Lower lobe of right lung (tissue), 2 donors: ENCODE data around the gene RNF14. TPM values are rescaled to one million over a fixed set of nuclear protein-coding genes. Genes with fewer than 3 reads are reported as not detected.

Experiments used
- ATAC-seq, 2 donors: fragments of 200-7000 bp; cut with Tn5 transposase; one replicate each; pipeline ENCODE4 v1.9.1; 2020 to 2022; ENCODE audit warnings: mild to moderate bottlenecking in 2 of 2, moderate library complexity in 2 of 2
- DNase-seq: peaks from one replicate; pipeline ENCODE4 v3.0.0-alpha.2; 2020
- H3K27ac ChIP-seq: fragments of 200-600 bp; one replicate; pipeline ENCODE4 v1.8.0; 2022
- H3K27me3 ChIP-seq: fragments of 200-600 bp; one replicate; pipeline ENCODE4 v1.8.0; 2022; ENCODE audit warnings: low read depth
- H3K36me3 ChIP-seq: fragments of 200-600 bp; one replicate; pipeline ENCODE4 v1.8.0; 2022; ENCODE audit warnings: mild to moderate bottlenecking
- H3K4me1 ChIP-seq: fragments of 200-600 bp; one replicate; pipeline ENCODE4 v1.8.0; 2022
- H3K4me3 ChIP-seq: fragments of 200-600 bp; one replicate; pipeline ENCODE4 v1.8.0; 2022; ENCODE audit warnings: mild to moderate bottlenecking
- H3K9me3 ChIP-seq: fragments of 200-600 bp; one replicate; pipeline ENCODE4 v1.8.0; 2022
- intact Hi-C: fragments of 100-400 bp; cut with DNase I; formaldehyde crosslinking; loops from one replicate; pipeline ENCODE4 v1.11.0; 2022
- total RNA-seq: library from RNA; stranded (reverse); fragmentation: NEBNext Ultra II Directional; extraction: Animal tissue kit (Norgen Biotek cat#: 25700); gene quantifications from one replicate; pipeline ENCODE4 v1.2.1, GENCODE V29; 2021
- TF ChIP-seq, protein P1 (sequence below): fragments of 200-600 bp; IDR thresholded peaks from one replicate; pipeline ENCODE4 v1.8.0; 2022; ENCODE audit warnings: antibody characterized with exemption, mild to moderate bottlenecking
- donor health status: DM: no; HTN: yes; CAD: no; lungs with severe emphysema.

Gene RNF14
- total RNA-seq, 1 donor from 2014 or later, result 47.1 TPM

GRCh38 chr5:141942185-141942857 is 26.6 kb upstream of the RNF14 start:
- TF ChIP-seq, protein P1, sequence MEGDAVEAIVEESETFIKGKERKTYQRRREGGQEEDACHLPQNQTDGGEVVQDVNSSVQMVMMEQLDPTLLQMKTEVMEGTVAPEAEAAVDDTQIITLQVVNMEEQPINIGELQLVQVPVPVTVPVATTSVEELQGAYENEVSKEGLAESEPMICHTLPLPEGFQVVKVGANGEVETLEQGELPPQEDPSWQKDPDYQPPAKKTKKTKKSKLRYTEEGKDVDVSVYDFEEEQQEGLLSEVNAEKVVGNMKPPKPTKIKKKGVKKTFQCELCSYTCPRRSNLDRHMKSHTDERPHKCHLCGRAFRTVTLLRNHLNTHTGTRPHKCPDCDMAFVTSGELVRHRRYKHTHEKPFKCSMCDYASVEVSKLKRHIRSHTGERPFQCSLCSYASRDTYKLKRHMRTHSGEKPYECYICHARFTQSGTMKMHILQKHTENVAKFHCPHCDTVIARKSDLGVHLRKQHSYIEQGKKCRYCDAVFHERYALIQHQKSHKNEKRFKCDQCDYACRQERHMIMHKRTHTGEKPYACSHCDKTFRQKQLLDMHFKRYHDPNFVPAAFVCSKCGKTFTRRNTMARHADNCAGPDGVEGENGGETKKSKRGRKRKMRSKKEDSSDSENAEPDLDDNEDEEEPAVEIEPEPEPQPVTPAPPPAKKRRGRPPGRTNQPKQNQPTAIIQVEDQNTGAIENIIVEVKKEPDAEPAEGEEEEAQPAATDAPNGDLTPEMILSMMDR, result no peak
- no peak overlapping the region for H3K4me3 ChIP-seq
- H3K27me3 ChIP-seq, result no peaks in the 10 kb centered on the region
- peaks cover 48% of the 10 kb centered on the region for H3K4me1 ChIP-seq
- DNase-seq (no peak), ATAC-seq (no peak)
- no peaks in the 10 kb centered on the region for H3K9me3 ChIP-seq
- intact Hi-C loops, result no loop called here
- peaks cover 34% of the 10 kb centered on the region for H3K36me3 ChIP-seq
- H3K27ac ChIP-seq, result peak overlapping the region; percentile 20

- no peak for ATAC-seq
- TF ChIP-seq, protein P1, result no peak
- H3K27me3 ChIP-seq, result no peaks in the 10 kb centered on the region
- H3K27ac ChIP-seq, result no peak overlapping the region
- peaks cover 24% of the 10 kb centered on the region for H3K36me3 ChIP-seq
- DNase-seq, result no peak
- no peak overlapping the region for H3K4me3 ChIP-seq
- intact Hi-C loops, result no loop called here
- H3K9me3 ChIP-seq, result no peaks in the 10 kb centered on the region
- H3K4me1 ChIP-seq, result peaks cover 52% of the 10 kb centered on the region
Observed at GRCh38 chr5:141944076-141944475, 24.8 kb upstream of the RNF14 start.

- no peaks in the 10 kb centered on the region for H3K9me3 ChIP-seq
- intact Hi-C loops, result no loop called here
- no peak overlapping the region for H3K4me3 ChIP-seq
- TF ChIP-seq, protein P1, result no peak
- H3K36me3 ChIP-seq, result peaks cover 22% of the 10 kb centered on the region
- peak; percentile 40 to 62 for ATAC-seq
- peaks cover 52% of the 10 kb centered on the region for H3K4me1 ChIP-seq
- peak overlapping the region; percentile 58 for H3K27ac ChIP-seq
- DNase-seq, result no peak
- no peaks in the 10 kb centered on the region for H3K27me3 ChIP-seq
Observed at GRCh38 chr5:141945511-141946051, 23.3 kb upstream of the RNF14 start.

DNA sequence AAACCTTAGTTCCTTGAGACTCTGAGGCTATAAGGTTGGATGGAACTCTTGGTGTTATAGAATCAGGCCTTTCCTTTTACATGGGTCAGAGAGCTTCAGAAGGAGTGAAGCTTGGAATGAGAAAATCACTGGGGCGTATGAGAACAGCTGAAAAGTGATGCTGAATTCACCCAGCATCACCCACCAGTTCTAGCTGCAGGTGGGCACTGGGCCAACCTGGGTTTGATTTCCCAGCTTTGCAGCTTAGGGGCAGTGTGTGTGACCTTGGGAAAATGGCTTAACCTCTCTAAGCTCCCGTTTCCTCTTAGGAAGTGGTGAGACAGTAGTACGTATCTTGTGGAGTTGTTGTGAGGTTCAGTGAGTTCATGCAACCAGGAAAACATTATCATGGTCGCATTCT is 21.6 kb upstream of the RNF14 start:
- ATAC-seq (no peak), DNase-seq (no peak)
- H3K9me3 ChIP-seq, result no peaks in the 10 kb centered on the region
- no peak overlapping the region for H3K27ac ChIP-seq
- H3K27me3 ChIP-seq, result no peaks in the 10 kb centered on the region
- peaks cover 25% of the 10 kb centered on the region for H3K36me3 ChIP-seq
- H3K4me3 ChIP-seq, result no peak overlapping the region
- intact Hi-C loops, result no loop called here
- TF ChIP-seq, protein P1, result no peak
- H3K4me1 ChIP-seq, result peaks cover 43% of the 10 kb centered on the region

- H3K36me3 ChIP-seq, result peaks cover 28% of the 10 kb centered on the region
- H3K4me3 ChIP-seq, result no peak overlapping the region
- no peak for DNase-seq
- ATAC-seq, result no peak
- H3K9me3 ChIP-seq, result no peaks in the 10 kb centered on the region
- H3K4me1 ChIP-seq, result peaks cover 37% of the 10 kb centered on the region
- intact Hi-C loops, result no loop called here
- TF ChIP-seq, protein P1, result no peak
- no peaks in the 10 kb centered on the region for H3K27me3 ChIP-seq
- no peak overlapping the region for H3K27ac ChIP-seq
Observed at GRCh38 chr5:141948812-141949211, 20.1 kb upstream of the RNF14 start.
